HG03108 (cell line): ENCODE results near the gene GON7.
"Not testable (repeated sequence)": the region's sequence is repeated elsewhere in the genome, so short reads cannot be mapped to it uniquely, and the experiment has no call there.

Source experiments
- ATAC-seq: cut with Tn5 transposase; IDR thresholded peaks from one replicate; pipeline ENCODE4 v1.9.1; 2021; ENCODE audit warnings: moderate library complexity; ENCODE audit not compliant: unreplicated experiment

The GON7 gene

GRCh38 chr14:93159625-93160352 is 47.1 kb downstream of the GON7 start:
- ATAC-seq = not testable (repeated sequence)

DNA sequence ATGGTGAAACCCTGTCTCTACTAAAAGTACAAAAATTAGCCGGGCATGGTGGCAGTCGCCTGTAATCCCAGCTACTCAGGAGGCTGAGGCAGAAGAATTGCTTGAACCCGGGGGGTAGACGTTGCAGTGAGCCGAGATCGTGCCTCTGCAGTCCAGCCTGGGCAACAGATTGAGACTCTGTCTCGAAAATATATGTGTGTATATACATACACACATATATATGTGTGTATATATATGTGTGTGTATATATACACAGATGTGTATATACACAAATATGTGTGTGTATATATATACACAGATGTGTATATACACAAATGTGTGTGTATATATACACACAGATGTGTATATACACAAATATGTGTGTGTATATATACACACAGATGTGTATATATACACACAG is 48.5 kb downstream of the GON7 start:
- not testable (repeated sequence) for ATAC-seq

DNA sequence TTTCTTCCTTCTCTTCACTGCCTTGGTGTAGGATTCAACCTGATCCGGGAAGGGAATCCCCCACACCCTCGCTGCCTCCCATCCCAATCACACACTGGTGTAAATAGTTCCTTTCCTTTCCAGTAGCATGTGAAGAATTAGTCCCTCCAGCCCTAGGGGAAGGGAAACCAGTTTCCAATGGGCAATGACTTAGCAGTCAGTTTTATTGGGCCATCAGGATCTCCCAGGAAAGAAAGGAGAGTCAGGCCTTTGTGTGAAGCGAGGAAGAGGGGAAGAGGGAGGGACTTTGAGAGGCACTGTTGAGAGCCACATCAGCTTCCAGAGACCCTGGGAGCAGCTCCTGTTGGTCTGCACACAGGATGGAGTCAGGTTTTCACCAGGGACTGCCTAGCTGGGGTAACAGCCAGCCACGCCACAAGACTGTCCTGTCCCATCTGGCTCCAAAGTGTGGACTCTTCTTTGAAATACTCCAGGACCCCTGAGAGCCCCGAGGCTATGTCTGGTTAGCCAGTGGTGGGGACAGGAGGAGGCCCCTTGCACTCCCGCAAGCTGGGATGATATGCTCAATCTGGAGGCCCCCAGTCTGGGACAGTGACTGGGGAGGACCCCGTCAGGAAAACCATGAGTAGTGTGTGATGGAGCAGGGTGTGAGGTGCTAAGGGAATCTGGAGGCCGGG is 50.0 kb downstream of the GON7 start:
- no peak for ATAC-seq

- no peak for ATAC-seq
These were observed 51.2 kb downstream of the GON7 start for GRCh38 chr14:93155667-93156066.

- ATAC-seq = no peak
These were observed 53.7 kb downstream of the GON7 start for GRCh38 chr14:93153121-93153520.
